Muscle of leg (tissue), 9 donors: ENCODE results near the gene RAD51D. TPM values are rescaled to one million over a fixed set of nuclear protein-coding genes. Genes with fewer than 3 reads are reported as not detected.

Source experiments
- polyA plus RNA-seq, 8 donors: library from polyadenylated mRNA; unstranded; fragments of 120-200 nt; gene quantifications; one replicate each; pipeline versions ENCODE4 v1.2.1 to v1.2.3, GENCODE V29; 2013; ENCODE audit warnings: inconsistent platforms in 1 of 8, low replicate concordance in 1 of 8; ENCODE audit not compliant: insufficient read length in 8 of 8, insufficient read depth in 1 of 8
- total RNA-seq: library from RNA; stranded (reverse); fragments of 120-200 nt; gene quantifications from one replicate; pipeline ENCODE4 v1.2.4, GENCODE V29; 2013

Gene RAD51D
- total and polyA plus RNA-seq, 9 donors = 4.2 to 8.2 (median 6.5) TPM

Other genes starting within 250 kb of the RAD51D start
- 2.4 TPM for gene CCT6B, start 158.4 kb downstream of the RAD51D start, total RNA-seq
- gene CCT6B, start 158.4 kb downstream of the RAD51D start, polyA plus RNA-seq = 1 to 10 TPM; 1.7 to 3.2 (median 2.2) TPM
- gene ZNF830, start 158.3 kb downstream of the RAD51D start, total RNA-seq = 12.3 TPM
- 10 to 100 TPM; 12.8 to 17.6 (median 15.1) TPM for gene ZNF830, start 158.3 kb downstream of the RAD51D start, polyA plus RNA-seq
- 22.1 TPM for gene LIG3, start 139.3 kb downstream of the RAD51D start, total RNA-seq
- gene LIG3, start 139.3 kb downstream of the RAD51D start, polyA plus RNA-seq = 10 to 100 TPM; 21.6 to 26.6 (median 23.1) TPM
- 7.1 TPM for gene RFFL, start 56.2 kb downstream of the RAD51D start, total RNA-seq
- gene RFFL, start 56.2 kb downstream of the RAD51D start, polyA plus RNA-seq = 10 to 100 TPM in 2 of 8 donors, 1 to 10 TPM in 6; 5.9 to 11.2 (median 8.8) TPM
- not detected for gene FNDC8, start 1.8 kb upstream of the RAD51D start, total RNA-seq
- gene FNDC8, start 1.8 kb upstream of the RAD51D start, polyA plus RNA-seq = under 1 TPM in 2 of 8 donors, not detected in 6; 0.11 to 0.12 TPM
- gene NLE1, start 22.4 kb upstream of the RAD51D start, total RNA-seq = 16.1 TPM
- gene NLE1, start 22.4 kb upstream of the RAD51D start, polyA plus RNA-seq = 10 to 100 TPM; 13.8 to 18.9 (median 16.9) TPM
- 178 TPM for gene UNC45B, start 28.0 kb upstream of the RAD51D start, total RNA-seq
- 100 to 1,000 TPM; 121 to 222 (median 163) TPM for gene UNC45B, start 28.0 kb upstream of the RAD51D start, polyA plus RNA-seq
- gene SLC35G3, start 74.5 kb upstream of the RAD51D start, total RNA-seq = not detected
- under 1 TPM; 0.10 to 0.49 (median 0.31) TPM for gene SLC35G3, start 74.5 kb upstream of the RAD51D start, polyA plus RNA-seq
- 8.9 TPM for gene SLFN5, start 123.2 kb upstream of the RAD51D start, total RNA-seq
- gene SLFN5, start 123.2 kb upstream of the RAD51D start, polyA plus RNA-seq = 1 to 10 TPM; 2.6 to 6.0 (median 4.9) TPM